Astrocyte of the cerebellum (primary cell): ENCODE data around the gene EYS.

Experiments used
- DNase-seq: peaks from one replicate; pipeline ENCODE4 v3.0.0-alpha.2; 2011; ENCODE audit warnings: low read depth
- H3K4me3 ChIP-seq: 2 replicates; pipeline ENCODE4 v1.5.1; 2011; ENCODE audit warnings: mild to moderate bottlenecking, low read depth, low read length, moderate library complexity
- CTCF ChIP-seq: IDR thresholded peaks from 2 replicates; pipeline ENCODE4 v1.5.1; 2012; ENCODE audit warnings: low read length, low read depth, moderate library complexity, mild to moderate bottlenecking; ENCODE audit errors: missing control alignments
- in situ Hi-C: cut with HindIII; loops from 2 replicates; pipeline ENCODE4 v1.10.0; 2017; ENCODE audit warnings: low sequenced_read_pairs

EYS gene

GRCh38 chr6:65091561-65091960 lies 615.5 kb downstream of the EYS start:
- DNase-seq: no peak
- in situ Hi-C loops: no loop called here
- no peak overlapping the region for H3K4me3 ChIP-seq
- TF ChIP-seq CTCF: no peak

GRCh38 chr6:65088575-65088974 lies 618.5 kb downstream of the EYS start:
- no peak for DNase-seq
- in situ Hi-C loops: no loop called here
- TF ChIP-seq CTCF: no peak
- no peak overlapping the region for H3K4me3 ChIP-seq

- DNase-seq: no peak
- no peak overlapping the region for H3K4me3 ChIP-seq
- in situ Hi-C loops: no loop called here
- no peak for TF ChIP-seq CTCF
Observed at GRCh38 chr6:65081756-65082155, 625.3 kb downstream of the EYS start.

- in situ Hi-C loops: no loop called here
- H3K4me3 ChIP-seq: no peak overlapping the region
- TF ChIP-seq CTCF: no peak
- DNase-seq: no peak
Observed at GRCh38 chr6:65075705-65076230, 631.3 kb downstream of the EYS start.

- H3K4me3 ChIP-seq: no peak overlapping the region
- in situ Hi-C loops: no loop called here
- TF ChIP-seq CTCF: no peak
- no peak for DNase-seq
Observed at GRCh38 chr6:65072500-65072899, 634.5 kb downstream of the EYS start.

GRCh38 chr6:65071480-65071879 lies 635.5 kb downstream of the EYS start:
- no peak for DNase-seq
- no peak overlapping the region for H3K4me3 ChIP-seq
- no peak for TF ChIP-seq CTCF
- in situ Hi-C loops: no loop called here

- H3K4me3 ChIP-seq: no peak overlapping the region
- in situ Hi-C loops: no loop called here
- no peak for DNase-seq
- no peak for TF ChIP-seq CTCF
Observed at GRCh38 chr6:65064844-65065243, 642.2 kb downstream of the EYS start.
